ENCODE measurements around the gene ANKRD29.

DNA sequence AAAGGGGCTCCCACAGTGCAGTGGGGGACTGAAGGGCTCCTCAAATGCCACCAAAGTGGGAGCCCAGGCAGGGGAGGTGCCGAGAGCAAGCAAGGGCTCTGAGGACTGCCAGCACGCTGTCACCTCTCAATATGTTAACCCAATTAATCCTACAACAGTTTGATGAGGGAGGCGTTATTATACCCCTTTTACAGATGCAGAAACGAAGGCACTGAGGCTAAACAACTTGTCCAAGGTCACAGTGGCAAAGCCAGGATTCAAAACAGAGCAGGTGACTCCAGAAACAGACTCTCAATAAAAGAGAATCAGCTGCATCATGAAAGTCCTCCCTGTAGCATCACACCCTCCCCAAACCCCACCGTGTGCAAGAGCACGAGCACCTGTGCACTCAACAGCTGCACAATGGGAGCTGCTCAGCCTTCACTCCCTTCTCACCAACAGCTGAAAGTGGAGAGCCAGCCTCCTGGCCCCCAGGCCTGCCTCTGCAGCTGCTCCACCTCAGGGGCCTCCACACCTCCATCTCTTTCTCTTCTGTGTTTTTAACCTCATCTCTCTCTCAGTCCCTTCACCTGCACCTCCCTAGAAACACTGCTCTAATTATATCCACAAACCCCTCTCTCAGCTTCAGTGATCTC lies 84.5 kb downstream of the ANKRD29 start:
- TF ChIP-seq, protein P1, sequence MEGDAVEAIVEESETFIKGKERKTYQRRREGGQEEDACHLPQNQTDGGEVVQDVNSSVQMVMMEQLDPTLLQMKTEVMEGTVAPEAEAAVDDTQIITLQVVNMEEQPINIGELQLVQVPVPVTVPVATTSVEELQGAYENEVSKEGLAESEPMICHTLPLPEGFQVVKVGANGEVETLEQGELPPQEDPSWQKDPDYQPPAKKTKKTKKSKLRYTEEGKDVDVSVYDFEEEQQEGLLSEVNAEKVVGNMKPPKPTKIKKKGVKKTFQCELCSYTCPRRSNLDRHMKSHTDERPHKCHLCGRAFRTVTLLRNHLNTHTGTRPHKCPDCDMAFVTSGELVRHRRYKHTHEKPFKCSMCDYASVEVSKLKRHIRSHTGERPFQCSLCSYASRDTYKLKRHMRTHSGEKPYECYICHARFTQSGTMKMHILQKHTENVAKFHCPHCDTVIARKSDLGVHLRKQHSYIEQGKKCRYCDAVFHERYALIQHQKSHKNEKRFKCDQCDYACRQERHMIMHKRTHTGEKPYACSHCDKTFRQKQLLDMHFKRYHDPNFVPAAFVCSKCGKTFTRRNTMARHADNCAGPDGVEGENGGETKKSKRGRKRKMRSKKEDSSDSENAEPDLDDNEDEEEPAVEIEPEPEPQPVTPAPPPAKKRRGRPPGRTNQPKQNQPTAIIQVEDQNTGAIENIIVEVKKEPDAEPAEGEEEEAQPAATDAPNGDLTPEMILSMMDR (conservative IDR thresholded peaks at IDR 0.05; ENCODE audit: low read length): no peak
- TF ChIP-seq EZH2phosphoT487 (IDR thresholded peaks at IDR 0.05; ENCODE audit: borderline replicate concordance, low read depth, low read length): no peak

All from OCI-LY7 (cell line).